Right lung (tissue), 5 donors: ENCODE data around the gene TIRAP. TPM values are rescaled to one million over a fixed set of nuclear protein-coding genes. Genes with fewer than 3 reads are reported as not detected.
A peak's percentile ranks its signal among the peaks of the same experiment; 100 is the strongest.
"Not testable (repeated sequence)": the region's sequence is repeated elsewhere in the genome, so short reads cannot be mapped to it uniquely, and the experiment has no call there.

Source experiments
- DNase-seq, 2 donors: peaks; one replicate each; pipeline ENCODE4 v3.0.0-alpha.2; 2013
- polyA plus RNA-seq, 5 donors: library from polyadenylated mRNA; unstranded; fragments of 120-200 nt; gene quantifications; one replicate each; pipeline versions ENCODE4 v1.2.1 to v1.2.3, GENCODE V29; 2013; ENCODE audit warnings: inconsistent platforms in 1 of 5, low replicate concordance in 1 of 5; ENCODE audit not compliant: insufficient read length in 5 of 5, insufficient read depth in 1 of 5

The TIRAP gene
- polyA plus RNA-seq, 5 donors, result 14.2 to 20.9 (median 16.4) TPM

DNA sequence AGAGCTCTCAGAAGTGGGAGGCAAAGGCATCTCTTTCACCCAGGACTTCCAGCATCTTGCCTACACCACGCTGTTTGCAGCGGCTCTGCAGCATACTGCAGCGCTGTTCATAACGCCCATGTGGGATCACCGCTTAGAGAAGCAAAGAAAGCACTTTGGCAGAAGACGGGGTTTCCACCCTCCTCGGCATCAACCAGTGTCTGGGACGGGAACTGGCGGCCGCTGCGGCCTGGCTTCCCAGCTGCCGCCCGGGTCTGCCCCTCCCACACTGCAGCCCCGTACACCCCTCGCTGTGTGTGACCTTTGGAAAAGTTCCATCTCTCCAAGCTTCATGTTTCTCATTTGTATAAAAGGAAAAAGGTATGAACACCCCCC, 545 bp upstream of the TIRAP start:
- peak in 1 of 2 donors; percentile 57 for DNase-seq

DNA sequence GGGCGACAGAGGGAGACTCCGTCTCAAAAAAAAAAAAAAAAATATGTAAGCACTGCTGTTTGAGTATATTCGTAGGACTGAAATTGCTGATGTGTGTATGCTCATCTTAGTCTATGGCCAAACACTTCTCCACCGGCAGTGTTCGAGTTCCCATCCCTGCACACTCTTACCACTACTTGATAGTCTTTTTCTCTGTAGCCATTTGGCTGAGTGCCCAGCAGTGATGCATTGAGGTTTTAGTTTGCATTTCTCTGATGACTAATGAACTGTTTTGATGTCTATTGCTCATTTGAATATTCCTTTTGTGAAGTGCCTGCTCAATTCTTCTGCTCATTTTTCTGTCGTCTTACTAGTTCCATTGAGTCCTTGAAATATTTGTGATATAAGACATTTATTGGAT, 1.9 kb downstream of the TIRAP start:
- DNase-seq, result no peak

DNA sequence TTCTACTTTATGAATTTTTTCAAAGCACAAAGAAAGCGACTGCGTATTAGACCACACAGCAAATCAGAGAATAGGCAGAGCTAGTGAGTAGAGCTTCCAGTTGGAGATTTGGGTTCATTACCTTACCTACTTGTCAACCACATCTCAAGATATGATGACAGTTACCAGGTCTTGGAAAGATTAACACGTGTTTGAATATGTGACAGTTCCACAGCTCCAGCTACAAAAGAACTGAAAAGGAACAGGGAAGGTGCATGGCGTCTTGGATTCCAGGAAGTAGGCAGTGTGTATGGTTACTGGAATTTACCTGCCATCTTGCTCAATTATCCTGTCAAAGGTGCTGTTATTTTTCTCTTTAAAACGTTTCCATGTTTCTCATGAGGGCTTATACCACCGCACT, 5.3 kb downstream of the TIRAP start:
- no peak for DNase-seq

DNA sequence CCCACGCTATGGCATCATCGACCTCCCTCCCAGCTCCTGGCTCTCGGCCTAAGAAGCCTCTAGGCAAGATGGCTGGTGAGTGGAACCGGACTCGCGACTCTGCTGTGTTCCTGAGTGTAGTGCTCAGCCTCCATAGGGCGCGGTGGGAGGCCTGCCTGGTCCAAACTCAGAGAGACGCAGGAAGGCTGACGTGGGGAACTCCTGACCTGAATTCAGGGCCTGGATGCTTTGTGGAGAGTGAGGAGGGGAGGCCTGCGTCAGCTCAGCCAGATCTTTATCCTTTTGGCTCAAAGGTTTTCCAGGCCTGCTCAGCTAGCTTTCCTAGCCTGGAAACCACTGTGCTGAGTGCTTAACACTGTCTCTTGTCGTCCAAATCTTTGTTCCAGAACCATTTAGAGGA, 8.0 kb downstream of the TIRAP start:
- DNase-seq, result no peak

DNA sequence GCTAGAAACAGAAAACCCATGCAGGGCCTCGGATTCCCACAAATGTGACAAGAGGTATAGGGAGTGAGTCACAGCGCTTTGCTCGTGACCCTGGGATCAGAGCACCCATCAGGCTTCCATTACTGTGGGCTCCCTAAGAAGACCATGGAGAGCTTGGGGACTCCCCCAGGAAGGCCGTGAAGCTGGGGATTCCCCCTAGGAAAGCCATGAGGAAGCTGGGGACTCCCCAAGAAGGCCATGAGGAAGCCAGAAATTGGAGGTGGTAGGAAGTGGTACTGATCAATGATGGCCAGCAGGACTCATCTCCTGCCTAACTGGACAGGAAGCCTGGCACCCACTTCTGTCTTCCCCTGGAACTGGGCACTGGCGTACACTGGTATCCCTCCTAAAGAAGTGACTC, 10.8 kb downstream of the TIRAP start:
- DNase-seq, result no peak

DNA sequence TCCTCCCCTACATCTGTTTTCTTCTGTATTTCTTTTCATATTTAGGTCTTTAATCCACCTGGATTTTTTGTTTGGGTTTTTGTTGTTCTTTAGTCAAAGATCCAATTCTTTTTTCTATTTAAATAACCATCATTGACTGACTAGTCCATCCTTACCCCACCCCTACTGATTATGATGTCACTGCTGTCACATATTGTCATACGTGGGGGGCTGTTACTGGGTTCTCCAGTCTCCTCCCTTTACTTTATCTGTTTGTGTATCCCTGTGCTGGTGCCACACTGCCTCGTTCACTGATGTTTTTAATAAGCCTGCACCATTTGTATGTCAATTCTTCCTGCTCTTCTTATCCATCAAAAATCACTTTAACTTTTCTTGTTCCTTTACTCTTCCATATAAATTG, 14.1 kb downstream of the TIRAP start:
- DNase-seq, result no peak

DNA sequence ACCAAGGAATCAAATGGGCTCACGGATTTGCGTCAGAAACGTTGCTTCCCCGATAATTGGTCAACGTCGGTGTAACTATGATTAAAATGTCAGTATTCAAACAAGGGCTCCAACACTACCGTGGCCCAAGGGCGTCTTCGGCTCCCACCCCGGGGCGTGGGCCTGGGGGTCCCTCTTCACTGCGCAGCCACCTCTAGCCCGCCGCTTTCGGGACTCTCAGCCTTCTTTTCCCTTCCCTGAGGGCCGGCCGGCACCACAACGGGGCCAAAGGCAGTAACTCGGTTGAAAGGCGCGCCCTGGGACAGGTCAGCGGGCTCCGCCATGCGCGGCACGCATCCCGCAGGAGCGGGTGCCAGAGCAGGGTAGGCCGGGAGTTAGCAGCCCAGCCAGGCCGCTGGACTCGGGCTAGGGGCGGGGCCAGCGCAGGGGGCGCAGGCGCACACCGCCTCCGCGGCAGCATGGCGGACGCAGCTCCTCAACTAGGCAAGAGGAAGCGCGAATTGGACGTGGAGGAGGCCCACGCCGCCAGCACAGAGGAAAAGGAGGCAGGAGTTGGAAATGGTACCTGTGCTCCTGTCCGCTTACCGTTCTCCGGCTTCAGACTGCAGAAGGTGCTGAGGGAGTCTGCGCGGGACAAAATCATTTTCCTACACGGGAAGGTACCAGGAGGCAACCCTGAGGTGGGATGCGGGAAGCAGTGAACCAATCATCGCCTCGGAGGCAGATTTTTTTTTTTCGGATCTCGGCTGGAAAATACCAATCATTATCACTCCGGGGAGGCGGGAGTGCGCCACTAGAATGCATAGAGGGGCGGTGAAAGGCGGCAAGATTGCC, 20.9 kb downstream of the TIRAP start, which contains the start of gene DCPS:
Gene DCPS, plus strand, starts transcription at position 438 of the 834 bp plus-strand sequence. Its CDS starts 21 bp downstream, at position 459.
- peak; percentile 90 to 93 for DNase-seq

DNA sequence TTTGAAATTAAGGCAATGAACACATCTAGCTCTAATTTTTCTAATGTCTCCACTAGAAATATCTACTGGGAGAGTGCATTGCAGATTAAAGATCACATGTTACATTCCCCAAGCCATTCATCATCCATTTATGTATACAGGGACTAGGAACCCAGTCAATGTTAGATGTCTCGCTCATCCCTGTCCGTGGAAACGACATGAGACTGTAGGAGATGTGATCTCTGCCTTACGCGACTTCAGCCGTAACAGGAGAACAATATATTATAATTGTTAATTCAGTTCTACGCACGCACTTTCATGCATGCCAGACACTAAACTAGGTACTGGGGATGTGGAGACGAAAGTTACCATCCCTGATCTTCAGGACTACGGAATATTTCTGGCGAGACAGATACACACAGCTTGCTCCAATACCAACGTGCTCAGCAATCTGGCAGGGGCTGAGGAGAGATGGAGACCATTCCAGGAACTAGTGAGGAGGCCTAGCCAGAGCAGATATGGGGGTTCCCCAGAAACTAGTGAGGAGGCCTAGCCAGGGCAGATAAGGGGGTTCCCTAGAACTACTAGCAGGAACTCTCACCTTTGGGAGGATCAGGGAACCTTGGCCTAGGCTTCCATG, 21.7 kb downstream of the TIRAP start:
- no peak for DNase-seq

DNA sequence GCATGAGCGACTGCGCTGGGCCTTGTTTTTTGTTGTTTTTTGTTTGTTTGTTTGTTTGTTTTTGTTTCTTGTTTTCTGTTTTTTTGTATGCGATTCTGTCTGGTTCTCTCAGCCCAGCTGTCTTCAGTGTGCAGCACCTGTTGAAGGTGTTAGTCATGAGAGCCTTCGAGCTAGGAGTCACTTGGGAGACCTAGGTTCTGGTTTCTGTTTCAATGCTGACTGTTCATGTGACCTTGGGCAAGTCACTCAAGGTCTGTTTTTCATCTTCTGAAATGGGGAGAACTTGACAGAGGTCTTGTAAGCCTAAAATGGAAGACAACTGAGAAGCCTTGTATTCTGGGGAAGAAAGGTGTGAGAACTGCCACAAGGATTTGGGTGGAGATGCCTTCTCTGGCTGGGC, 22.8 kb downstream of the TIRAP start:
- DNase-seq, result no peak

DNA sequence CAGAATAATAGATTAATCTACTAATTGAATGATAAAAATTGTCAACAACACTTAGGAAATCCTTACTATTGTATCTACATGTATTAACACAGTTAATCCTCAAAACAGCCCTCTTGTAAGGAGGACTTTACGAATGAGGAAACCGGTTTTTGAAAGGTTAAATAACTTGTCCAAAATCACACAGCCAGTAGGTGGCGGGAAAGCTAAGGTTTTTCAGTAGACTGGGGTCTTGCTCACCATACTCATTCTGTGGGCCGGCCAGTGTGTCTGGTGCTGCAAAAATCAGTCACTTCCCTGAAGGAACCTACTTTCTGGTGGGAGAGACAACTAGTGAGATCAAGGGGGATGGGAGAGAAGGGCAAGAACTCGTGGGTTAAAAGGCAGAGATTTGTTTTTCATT, 24.8 kb downstream of the TIRAP start:
- DNase-seq, result peak in 1 of 2 donors; percentile 23

DNA sequence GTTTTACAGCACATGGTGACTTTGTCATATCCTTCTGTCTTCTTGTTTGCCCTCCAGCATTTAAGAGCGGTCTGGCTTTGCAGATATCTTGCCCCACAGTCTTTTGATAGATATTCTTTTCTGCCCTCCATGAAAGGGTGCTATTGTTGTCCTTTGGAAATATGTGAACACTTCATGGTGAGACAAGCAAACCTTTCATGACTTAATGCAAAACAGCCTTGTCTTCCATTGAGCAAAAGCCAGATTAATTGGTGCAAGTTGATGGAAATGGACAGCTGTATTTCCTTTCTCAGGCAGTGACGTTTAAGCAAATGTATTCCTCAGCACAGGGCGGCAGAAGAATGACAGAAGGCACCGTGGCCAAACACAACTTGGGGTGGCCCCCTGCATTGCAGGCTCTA, 25.4 kb downstream of the TIRAP start:
- no peak for DNase-seq

DNA sequence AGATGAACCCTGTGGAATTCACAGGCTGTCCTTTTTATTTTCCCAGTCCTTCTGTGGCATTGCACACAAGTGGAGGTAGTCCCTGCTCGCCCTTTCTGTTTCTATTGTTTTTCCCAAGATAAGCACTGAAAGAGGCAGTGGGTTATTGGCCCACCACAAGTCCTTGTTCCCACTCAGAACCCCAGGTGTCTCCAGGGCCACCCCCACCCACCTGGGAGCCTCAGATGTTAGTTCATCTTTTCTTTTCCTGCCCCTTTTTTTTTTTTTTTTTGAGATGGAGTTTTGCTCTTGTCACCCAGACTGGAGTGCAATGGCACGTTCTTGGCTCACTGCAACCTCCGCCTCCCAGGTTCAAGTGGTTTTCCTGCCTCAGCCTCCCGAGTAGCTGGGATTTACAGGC, 25.9 kb downstream of the TIRAP start:
- DNase-seq, result not testable (repeated sequence)

DNA sequence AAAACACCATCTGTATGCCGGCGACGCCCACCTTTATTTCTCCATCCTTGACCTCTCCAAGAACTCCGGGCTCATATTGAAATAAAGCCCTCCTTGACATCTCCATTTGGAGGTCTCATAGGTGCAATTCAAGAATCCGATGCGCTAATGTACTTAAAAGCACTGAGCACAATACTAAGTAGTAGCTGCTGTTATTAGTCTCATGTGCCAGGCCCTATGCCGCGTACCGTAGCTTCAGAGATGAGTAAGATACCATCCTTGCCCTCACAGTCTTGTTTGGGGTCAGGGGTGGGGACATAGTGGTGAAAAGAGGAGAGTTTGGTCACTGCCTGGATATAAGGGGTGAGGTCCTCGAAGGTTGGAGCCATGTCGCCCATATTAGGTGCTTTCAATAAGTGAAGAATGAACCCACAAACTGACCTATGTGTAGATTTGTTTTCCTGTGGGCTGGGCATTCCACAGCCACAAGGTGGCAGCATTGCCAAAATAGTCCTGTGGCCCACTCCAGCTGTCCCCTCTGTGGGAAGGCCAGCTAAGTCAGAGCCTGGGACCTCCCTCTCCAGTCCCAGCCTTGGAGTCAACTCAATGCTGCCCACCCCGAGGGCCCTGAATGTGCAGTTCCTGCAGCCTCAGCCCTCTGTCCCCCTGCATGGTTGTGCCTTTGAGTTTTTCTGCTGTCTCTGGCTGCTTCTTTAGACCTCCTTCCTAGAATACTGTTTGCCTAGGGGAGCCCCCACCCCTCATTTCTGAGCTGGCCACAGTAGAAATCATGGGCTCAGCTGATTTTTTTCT, 27.5 kb downstream of the TIRAP start:
- peak; percentile 73 to 80 for DNase-seq

DNA sequence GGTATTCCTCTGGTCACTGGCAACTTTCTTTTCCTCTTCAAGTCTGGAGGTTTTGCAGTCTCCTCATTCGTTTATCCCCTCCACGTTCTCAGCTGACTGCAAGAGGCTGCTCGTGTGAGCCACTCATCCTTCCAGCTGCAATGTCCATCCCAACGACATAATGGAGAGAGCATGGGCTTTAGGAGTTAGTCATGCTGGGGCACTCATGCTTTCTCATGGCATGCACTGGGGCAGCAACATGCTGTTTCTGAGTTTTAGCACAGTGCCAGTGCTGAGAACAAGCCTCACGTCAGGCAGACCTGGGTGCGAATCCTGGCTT, 28.1 kb downstream of the TIRAP start:
- DNase-seq, result no peak

DNA sequence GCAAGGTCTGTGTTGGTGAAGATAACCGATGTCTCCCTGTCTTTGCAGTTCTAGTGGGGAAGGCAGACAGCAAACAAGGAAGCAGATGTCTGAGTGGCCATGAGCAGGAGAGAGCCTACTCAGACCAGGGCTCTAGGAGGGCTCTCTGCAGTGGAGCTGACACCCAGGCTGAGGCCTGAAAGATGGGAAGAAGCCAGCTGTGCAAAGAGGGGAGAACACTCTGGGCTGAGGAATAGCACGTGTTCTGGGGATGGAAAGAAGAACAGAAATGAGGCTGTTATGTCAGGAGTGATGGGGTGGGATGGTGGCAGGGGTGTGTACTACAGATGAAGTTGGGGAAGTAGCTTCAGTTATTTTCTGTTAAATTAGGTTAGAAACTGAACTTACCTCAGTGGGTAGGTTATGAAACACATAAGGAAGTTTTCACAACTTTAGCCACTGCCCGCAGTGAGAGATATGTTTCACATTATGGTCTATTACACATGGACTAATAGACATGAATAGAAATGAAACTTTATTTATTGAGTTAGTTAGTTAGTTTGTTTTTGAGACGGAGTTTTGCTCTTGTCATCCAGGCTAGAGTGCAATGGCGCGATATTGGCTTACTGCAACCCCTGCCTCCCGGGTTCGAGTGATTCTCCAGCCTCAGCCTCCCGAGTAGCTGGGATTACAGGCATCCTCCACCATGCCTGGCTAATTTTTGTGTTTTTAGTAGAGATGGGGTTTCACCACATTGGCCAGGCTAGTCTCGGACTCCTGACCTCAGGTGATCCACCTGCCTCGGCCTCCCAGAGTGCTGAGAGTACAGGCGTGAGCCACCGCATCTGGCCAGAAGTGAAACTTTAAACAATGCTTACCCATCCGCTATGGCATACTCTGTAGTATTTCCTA, 28.8 kb downstream of the TIRAP start:
- DNase-seq, result no peak

DNA sequence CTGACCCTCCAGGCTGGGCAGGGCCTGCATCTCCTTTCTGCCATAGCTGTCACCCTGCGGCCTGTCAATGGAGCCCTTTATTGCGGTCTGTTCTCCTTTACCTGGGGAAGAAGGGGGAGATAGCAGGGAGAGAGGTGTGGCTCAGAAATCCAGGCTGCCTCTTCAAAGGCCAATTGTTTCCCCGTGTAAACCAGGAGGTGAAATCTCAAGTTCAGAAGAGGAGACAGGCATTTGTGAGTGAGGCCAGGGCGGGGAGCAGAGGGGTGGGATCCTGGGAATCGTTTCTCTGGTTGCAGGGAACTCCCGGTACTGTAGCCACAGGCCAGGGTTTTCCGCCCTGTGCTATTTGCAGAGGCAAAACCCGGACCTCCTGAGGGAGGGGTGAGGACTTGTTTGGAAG, 30.1 kb downstream of the TIRAP start:
- DNase-seq, result no peak

DNA sequence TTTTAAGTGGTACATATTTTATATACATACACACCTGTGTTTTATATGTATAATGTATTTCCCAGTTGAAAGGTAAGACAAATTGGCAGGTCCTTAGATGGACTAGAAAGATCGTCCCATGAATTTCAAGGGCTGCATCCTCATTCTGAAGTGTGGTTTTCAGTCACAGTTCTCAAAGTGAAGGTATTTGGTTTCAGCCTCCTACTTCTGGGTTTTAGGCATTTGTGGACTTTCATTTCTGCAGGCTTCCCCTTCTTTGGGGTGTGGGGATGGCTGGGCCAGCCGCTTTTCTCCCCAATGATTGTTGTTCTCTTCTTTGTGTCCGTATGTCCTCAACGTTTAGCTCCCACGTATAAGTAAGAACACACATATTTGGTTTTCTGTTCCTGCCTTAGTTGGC, 30.9 kb downstream of the TIRAP start:
- no peak for DNase-seq

DNA sequence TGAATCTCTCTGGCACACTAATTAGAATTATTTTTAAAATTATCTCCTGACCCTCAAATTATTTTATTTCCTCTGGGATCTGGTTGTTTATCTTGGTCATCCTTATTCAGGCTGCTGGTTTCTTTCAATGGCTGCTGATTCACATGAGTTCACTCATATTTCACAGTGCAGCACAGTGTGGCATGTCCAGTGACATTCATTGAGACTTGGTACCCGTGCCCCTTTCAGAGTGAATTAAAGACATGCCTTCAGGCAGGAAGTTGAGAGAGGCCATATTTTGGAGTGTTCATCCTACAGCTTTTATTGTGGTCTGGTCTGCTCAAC, 34.5 kb downstream of the TIRAP start:
- no peak for DNase-seq

DNA sequence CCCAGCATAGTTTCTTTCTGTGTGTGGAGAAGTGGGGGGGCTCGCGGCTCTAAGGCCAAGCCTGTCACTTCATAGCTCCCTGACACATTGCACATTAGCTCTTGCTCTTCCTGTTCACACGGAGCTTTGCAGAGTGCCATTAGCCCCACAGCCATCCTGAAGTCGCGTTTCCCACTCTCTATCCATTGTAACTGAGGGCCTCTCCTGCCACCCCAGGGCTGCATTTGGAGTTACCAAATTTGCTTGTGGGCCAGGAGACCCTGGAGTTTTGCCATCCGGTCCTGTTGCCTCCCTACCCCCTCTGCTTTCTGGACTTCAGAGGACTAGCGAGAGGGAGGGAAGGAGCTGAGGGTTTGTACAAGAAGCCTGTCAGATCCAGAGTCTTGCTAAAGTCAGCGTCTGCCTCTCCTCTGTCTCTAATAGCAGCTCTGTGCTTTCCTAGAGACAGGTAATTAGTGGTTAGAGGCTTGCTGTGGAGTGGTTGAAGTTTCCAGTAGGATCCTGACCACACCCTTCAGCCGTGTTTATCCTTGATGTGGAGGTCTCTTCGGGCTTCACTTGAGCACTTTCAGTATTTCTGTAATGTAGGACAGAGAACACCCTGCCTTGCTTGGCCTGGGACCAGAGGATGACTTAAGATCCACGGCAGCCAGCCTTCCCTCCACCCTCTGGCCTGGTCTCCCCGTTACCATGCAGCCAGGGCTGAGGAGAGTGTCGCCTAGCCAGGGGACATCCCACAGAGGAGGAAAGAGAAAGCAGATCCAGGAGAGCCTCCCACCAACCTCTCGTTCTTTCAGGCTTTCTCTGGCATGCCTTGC, 35.1 kb downstream of the TIRAP start:
- DNase-seq, result peak in 1 of 2 donors; percentile 71

DNA sequence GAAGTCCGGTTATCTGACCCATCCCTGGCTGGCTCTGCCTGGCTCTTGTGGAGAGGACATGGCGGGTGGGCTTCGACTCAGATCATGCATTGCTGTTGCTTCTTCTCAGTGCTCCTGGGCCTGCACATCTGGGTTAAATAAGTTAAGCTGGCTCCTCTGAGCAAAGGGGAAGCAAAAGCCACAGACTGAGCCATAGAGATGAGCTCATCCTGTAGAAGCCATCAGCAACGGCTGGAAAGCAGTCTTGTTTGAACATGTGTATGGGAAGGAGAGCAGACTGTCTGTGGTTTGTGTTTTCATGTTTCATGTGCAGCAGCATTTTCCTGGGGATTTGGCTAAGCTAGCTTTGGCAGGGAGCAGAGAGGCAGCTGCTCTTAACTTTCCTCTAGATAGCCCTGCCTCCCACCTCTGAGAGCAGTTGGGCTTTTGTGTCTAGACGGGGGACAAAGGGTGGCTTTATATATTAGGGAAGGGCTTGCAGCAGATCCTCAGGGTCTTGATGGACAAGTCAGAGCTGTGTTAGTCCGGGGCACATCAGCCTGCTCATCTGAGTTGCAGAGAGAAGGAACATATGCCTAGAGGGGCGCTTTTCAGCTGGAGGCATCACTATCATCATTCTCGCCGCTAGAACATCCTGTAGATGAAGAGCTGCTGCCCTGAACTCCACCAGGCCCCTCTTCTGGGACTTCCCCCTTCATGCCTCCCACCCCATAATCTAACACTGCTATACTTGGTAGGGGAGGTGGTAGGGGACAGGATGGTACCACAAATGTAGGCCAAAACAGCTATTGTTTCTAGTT, 35.9 kb downstream of the TIRAP start:
- DNase-seq, result peak in 1 of 2 donors; percentile 64
